Activated CD8-positive, alpha-beta memory T cell treated with anti-CD3 and anti-CD28 coated beads, Interleukin-2, amount 50 U/mL, for 24 hours (primary cell): Measurements from ENCODE around the gene CDK16.
"Not testable (repeated sequence)": the region's sequence is repeated elsewhere in the genome, so short reads cannot be mapped to it uniquely, and the experiment has no call there.

Experiments
- DNase-seq: peaks from one replicate; pipeline ENCODE4 v3.0.0-alpha.2; 2020; ENCODE audit errors: extremely low read depth

CDK16 gene

DNA sequence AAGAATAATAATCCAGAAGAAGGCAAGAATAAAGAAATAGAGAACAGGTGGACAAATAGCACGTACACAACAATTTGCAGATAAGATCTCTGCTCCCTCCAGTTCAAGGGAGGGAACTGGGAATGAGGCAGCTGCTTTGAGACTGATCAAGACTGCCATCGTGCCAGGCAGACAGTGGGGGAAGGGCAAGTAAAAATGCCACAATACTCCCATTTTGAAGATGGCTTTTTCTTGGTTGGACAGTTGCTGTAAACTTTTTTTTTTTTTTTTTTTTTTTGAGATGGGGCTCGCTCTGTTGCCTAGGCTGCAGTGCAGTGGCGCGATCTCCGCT lies 31.5 kb downstream of the CDK16 start:
- DNase-seq: no peak

DNA sequence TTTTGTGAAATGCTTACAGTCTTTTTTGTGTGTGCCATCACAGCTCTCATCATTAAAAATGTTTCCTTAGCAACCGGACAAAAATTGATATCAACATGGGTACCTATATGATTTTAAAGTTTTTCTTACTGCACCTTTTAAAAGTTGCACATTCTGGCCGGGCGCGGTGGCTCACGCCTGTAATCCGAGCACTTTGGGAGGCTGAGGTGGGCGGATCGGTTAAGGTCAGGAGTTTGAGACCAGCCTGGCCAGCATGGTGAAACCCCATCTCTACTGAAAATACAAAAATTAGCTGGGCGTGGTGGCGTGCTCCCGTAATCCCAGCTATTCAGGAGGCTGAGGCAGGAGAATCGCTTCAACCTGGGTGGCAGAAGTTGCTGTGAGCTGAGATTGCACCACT lies 39.1 kb downstream of the CDK16 start:
- not testable (repeated sequence) for DNase-seq

DNA sequence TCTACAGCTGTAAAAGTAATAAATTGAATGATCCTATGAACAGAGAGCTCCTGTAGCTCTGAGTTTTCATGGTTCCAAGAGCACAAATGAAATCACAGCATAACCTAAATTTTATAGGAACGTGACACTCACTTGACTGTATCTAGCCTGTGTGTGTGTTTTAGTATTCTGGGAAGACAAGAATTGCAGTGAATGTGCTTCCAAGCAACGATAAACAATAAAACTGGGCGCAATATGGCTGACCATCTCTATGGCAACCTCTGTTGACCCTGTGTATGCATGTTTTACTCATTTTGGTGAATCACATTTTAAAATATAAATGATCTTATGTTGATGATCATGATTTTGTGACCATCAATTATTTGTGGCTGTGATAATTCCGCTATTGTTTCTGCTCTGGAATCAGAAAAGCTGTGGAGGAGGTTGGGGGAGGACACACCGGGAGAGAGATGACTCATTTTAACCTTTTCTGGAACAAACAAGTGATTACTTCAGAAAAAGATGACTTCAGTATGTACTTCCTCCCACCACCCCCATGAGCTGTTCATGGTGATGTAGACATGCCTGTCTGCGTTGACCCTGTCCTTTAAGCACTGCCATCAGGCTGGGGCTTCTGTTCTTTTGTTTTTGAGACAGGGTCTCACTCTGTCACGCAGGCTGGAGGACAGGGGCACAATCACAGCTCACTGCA lies 46.1 kb downstream of the CDK16 start:
- no peak for DNase-seq

DNA sequence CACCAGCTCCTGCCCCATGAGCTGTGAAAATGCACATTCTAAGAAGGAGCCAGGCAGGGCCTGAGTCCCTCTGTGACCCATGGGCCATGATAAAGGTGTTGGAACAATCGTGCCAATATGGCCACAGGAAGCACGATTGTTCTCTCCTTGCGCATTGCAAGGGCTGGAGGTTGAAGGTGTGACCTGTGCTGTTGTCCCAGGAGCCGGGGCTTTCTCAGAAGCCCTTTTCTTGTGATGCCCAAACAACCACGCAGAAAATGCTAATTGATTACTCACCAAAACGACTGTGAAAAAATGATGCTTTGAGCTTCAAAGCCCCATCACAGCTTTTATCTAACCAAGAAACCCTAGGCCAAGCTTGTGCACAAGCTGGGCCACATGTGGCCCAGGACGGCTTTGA lies 48.2 kb downstream of the CDK16 start:
- DNase-seq: no peak

DNA sequence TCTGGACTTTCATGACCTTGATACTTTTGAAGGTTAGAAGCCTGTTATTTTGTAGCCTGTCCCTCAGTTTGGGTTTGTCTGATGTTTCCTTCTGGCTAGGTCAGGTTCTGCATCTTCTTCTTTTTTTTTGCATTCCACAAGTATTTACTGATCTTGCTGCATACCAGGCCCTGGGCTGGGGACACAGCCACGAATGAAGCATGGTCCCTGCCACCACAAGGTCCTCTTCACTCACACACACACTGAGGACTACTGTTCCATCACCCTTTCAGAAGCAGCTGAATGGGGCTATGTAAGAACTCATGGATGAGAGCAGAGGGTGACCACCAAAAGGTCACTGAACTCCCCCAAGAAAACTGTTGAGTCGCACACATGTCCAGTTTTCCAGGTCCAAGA lies 53.5 kb downstream of the CDK16 start:
- DNase-seq: no peak

DNA sequence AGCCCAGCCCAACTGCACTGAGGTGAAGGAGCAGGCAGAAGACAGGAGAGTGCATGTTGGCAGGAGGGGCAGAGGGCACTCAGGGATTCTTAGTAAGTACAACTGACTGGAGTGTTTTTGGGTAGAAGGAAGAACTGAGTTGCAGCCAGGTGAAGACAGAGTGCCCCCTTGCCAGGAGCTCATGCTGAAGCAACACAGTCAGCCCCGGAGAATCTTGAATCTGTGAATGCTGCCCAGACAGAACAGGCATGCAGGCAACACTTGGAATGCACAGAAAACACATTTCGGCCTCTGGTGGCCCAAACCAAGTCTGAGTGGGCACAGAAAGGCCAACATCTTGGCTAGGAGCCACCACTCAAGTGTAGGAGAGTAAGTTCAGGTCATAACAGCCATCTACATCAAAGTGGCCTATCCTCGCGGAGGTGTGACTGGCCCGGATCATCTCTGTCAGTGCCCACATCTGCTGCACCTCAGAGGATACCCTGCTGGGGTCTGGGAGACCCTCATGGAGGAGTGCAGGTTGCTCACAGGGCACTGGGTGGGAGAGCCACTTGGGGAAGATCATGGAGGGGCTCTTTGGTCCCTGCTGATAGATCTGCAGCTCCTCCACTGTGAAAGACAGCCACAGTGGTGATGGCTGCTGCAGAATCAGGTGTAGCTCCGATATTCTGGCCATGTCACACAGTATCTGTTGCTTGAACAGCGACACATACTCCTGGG lies 54.7 kb downstream of the CDK16 start:
- DNase-seq: no peak

DNA sequence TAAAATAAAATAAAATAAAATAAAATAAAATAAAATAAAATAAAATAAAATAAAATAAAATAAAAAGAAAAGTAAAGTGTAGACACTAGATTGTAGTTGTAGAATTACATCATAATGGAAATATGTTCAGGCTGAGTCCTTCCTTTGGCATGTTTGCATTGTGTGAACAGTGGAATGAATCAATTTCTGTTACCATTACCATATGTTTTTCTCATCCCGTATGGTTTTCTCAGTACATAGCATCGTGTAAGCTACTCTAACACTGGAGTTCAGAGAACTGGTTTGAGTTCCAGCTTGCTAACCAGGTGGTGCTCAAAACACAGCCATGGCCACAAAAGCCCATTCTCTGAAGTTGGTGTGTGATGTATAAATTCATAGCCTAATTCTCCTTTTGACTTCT lies 60.2 kb downstream of the CDK16 start:
- DNase-seq: no peak
